ENCODE measurements around the gene IGF1R.

The IGF1R gene

DNA sequence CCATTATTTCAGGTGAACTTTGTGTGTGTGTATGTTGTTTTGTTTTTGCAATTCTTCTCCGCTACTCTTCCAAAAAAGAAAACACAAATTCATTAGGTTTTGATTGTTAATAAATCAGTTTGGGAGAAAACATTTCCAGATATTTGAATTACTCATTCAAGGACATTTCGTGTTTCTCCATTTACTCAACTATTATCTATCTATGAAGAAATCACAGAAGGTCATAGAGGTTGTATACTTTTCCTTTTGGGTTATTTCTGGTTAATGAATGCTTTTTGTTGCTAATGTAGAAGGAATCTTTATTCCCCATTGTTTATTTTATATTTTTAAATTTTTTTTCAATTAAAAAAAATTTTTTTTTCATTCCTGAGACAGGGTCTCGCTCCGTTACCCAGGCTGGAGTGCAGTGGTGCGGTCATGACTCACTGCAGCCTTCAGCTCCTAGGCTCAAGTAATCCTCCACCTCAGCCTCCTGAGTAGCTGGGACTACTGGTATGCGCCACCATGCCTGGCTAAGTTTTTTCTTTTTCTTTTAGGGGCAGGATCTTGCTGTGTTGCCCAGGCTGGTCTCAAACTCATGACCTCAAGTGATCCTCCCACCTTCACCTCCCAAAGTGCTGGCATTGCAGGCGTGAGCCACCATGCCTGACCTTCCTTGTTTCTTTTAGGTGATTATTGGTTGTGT, 28.4 kb downstream of the IGF1R start:
- DNase-seq: no peak

DNA sequence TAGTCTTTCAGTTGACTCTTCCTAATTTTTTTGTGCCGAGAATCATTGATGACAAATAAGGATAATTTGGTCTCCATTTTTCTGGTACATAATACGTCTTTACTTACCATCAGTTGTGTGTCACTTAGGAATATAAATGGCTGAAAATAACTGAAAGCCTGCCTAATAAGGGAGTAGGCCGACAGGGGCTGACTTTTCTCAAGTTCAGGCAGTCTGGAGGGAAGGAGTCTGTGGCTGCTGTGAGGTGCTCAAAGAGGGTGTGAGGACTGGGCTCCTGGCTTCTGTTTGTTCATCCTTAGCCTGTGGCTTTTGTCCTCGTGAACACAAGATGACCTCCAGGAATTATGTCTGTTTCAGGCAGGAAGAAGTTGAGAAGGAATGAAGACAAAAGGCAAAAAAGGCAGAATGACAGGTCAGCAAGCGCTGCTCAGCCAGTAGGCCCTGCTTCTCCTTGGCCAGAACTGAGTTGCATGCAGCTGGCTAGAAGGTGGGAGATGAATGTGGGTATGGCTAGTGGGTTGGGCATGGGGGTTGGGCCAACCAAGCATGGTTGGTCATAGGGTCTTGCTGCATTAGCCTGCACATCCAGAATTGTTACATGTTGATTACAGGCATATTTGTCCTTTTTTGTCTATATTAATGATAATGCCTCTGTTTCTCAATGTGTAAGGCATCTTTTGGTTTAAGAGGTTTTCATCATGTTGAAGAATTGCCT, 29.2 kb downstream of the IGF1R start:
- no peak for DNase-seq

DNA sequence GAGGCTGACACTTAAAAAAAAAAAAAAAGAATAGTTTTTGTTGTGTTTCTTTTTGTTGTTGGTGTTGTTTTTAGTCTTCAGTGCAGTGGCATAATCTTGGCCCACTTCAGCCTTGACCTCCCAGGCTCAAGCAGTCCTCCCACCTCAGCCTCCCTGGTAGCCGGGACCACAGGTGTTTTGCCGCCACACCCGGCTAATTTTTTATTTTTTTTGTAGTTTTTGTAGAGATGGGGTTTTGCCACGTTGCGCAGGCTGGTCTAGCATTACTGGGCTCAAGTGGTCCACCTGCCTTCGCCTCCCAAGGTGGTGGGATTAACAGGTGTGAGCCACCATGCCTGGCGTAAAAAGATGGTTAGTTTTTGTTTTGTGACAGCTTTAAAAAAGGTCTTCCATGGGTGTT, 30.1 kb downstream of the IGF1R start:
- DNase-seq: no peak

GRCh38 chr15:98681061-98681460, 32.7 kb downstream of the IGF1R start:
- no peak for DNase-seq

- no peak for DNase-seq
Observed at GRCh38 chr15:98682992-98683701, 34.8 kb downstream of the IGF1R start.

DNA sequence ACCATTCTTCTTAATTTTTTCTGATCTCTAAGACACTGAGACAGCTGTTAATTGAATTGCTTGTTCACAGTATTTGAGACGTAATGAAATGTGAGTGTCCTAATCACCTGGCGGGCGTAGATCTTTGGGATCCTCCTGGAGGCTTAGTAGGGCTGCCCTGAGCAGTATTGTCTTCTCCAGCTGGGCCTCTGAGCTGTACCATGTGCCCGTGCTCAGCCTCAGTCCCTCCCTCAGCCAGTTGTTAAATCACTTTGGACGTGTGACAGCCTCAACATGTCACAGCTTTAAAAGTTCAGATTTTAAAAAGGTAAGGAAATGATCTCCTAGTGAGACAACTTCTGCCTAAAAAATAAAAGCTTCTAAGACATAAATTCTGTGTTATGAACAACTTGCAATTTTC, 35.5 kb downstream of the IGF1R start:
- no peak for DNase-seq

GRCh38 chr15:98684436-98684835, 36.1 kb downstream of the IGF1R start:
- no peak for DNase-seq

DNA sequence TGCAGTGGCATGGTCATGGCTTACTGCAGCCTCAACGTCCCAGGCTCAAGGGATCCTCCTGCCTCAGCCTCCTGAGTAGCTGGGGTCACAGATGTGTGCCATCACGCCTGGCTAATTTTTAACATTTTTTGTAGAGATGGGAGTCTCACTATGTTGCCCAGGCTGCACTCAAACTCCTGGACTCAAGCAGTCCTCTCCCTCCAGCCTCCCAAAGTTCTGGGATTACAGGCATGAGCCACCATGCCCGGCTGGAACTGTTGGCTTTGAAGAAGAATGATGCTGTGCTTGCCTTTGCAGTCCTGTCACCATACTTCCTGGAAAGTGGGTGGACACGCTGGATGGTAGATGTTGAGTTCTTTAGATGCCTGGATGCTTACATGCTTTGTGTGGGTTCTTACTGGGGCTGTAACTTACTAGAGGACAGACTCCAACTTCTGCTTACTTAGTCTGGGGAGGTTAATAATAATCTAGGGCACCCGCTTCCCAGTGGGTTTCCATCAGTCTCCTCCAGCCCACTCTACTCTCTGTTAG, 36.7 kb downstream of the IGF1R start:
- no peak for DNase-seq

DNA sequence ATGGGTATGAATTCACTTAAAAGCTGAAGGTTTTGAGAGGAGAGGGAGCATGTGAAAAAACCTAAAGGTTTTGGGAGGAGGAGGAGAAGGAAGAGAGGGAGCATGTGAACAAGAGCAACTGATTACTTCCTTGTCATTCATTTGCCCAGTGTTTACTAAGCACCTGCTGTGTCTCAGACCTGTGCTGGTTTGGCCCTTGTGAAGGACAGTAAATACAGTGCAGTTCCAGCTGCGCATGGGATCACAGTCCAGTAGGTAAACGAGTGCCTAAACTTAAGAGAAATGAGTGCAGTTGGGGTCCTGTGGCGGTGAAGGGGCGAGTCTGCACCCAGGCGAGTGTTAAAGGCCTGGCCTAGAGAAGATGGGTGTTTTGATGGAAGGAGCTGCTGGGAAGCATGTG, 38.6 kb downstream of the IGF1R start:
- no peak for DNase-seq

DNA sequence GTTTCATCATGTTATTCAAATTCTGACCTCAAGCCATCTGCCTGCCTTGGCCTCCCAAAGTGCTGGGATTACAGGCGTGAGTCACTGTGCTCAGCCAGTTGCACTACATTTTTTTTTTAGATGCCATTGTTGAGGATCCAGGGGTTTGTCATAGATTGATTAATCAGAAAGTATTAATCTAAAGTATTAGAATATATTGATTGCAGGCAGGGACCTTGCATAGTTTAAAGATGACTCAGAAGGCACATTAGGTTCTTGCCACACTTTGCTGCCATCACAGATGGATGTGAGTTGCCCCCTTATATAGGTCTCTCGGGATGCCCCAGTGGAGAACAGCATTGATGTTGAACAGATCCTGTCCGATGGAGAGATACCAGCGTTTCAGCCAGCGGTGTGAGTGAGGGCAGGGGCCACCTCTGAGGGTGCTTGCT, 41.1 kb downstream of the IGF1R start:
- no peak for DNase-seq

GRCh38 chr15:98690272-98690950, 42.1 kb downstream of the IGF1R start:
- no peak for DNase-seq

DNA sequence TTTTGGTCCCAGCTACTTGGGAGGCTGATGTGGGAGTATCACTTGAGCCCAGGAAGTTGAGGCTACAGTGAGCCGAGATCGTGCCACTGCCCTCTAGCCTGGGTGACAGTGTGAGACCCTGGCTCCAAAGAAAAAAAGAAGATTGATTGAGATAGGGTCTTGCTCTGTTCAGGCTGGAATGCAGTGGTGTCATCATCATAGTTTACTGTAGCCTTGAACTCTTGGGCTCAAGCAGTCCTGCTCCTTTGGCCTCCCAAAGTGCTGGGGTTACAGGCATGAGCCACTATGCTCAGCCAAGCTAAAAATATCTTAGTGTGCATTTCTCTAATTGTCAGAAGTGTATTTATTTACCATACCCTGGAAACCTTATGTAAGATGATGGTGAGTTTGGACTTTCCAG, 43.9 kb downstream of the IGF1R start:
- no peak for DNase-seq

DNA sequence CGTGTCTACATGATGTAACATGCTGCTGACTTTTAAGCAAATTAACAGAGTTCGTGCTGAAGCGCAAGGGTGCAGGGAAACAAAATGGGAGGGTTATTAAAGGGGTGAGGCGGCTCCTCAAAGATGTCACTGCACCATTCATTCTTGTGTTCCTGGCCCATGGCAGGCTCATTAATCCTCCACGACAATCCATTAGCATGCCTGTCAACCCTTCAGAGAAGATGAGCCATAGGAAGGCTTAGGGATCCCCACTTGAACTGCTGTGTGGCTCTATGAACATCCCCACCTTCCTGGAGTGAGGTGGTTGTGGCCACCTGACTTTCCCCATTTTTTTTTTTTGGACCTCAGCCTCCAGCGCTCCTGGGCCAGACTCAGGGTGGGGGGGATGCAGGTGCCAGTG, 45.8 kb downstream of the IGF1R start:
- no peak for DNase-seq

GRCh38 chr15:98698792-98699191, 50.5 kb downstream of the IGF1R start:
- no peak for DNase-seq

- no peak for DNase-seq
Observed at GRCh38 chr15:98699591-98700424, 51.5 kb downstream of the IGF1R start.

DNA sequence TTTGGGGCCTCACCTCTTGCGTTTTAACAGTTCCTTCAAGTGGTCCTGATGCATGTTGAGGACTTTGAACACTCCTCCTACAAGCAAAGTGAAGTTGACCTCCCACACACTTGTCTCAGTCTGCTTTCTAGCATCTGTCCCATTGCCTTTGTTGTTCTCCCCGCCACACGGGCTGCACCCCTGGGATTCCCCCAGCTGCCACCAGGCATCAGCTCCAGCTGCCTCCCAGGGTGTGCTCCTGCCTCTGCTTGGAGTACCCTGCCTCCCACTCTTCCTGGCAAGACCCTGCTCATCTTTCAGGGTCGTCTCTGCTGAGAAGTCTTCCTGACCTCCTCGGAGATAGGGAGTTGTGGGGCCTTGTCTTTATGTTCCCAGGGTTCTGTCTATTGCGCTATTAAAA, 52.2 kb downstream of the IGF1R start:
- no peak for DNase-seq

DNA sequence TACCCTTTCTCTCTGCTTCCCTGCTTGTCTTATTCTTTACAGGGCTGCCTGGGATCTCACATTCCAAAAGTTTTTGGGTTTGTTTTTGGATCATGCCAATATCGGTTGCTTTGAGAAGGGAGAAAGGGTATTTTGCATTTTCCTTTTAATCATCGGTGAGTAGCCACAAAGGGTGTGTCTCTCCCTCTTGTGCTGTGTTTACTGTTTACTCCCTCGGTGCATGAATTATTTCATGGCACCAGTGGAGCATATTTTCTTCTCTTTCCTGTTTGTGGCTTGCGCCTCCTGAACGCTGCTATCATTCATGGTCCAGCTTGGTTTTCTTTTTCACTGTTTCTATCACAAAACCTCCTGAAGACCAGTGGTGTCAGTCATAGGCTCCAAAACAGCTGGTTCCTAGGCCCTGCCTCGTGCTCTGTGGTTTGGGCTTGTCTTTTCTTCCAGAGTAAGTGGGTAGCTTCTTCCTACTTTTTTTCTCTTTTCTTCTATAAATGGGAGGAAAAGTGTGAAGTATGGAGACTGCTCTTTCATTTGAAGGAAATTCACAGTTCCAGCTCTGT, 54.9 kb downstream of the IGF1R start:
- no peak for DNase-seq

- DNase-seq: no peak
Observed at GRCh38 chr15:98705070-98705469, 56.7 kb downstream of the IGF1R start.

DNA sequence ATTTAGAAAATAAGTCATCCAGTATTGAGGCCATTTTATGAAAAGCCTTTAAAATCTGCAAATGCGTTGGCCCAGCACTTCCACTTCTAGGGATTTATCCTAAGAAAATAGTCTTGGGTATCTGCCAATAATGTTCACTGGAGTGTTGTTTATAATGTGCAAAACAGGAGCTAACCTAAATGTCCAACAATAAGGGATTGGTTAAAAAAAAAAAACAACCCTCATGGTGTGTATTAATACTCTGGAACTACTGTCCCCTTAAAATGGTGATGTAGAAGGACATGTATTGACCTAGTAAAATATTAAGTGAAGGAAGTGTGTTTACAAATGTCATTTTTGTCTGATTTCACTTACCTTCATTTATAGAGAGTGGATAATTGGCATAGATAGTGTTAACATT, 58.0 kb downstream of the IGF1R start:
- DNase-seq: no peak

- DNase-seq: no peak
Observed at GRCh38 chr15:98706986-98707385, 58.6 kb downstream of the IGF1R start.

DNA sequence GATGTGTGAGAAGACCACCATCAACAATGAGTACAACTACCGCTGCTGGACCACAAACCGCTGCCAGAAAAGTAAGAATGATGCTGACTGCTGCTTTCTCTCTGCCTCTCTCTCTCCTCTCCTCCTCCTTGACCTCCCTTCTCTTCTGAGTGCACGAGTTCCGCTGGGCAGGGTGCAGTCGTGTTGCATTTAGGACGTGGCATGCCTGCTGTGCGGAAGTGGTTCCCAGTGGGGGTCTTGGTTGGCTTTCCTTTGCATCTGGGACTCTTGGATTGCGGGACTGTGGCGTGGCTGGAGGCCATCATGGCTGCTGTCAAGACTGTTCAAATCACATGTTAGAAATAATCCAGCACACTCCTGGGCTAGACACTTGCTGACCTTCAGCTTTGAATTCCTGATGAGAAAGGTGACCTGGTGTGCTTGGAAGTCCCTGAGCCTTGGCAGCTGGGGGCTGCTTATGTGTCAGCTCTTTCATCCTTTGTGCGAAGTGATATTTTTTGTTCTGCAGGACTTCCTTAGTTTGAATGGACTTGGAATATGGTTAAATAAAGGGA, 59.8 kb downstream of the IGF1R start:
- no peak for DNase-seq

- DNase-seq: no peak
Observed at GRCh38 chr15:98711810-98712209, 63.5 kb downstream of the IGF1R start.
